K562 (cell line): ENCODE measurements around the gene CCNT2. TPM values are rescaled to one million over a fixed set of nuclear protein-coding genes. Genes with fewer than 3 reads are reported as not detected.

Source experiments
- CHAMP1 ChIP-seq: fragments of 450-650 bp; IDR thresholded peaks from 2 replicates; pipeline ENCODE4 v1.6.1; 2016; ENCODE audit warnings: mild to moderate bottlenecking
- ETV6 ChIP-seq, 3 experiments: fragments of 150-350 bp in 1 of 3; sonication (generic) in 1 of 3; formaldehyde crosslinking in 1 of 3; IDR thresholded peaks; 2 replicates each; pipeline versions ENCODE4 v1.6.1 to v1.8.0; 2014 to 2022; ENCODE audit warnings: borderline replicate concordance in 2 of 3, low read depth in 2 of 3, antibody characterized with exemption in 1 of 3, low read length in 1 of 3, mild to moderate bottlenecking in 1 of 3, missing genetic modification reagents in 1 of 3
- FIP1L1 ChIP-seq: fragments of 200-400 bp; formaldehyde crosslinking; IDR thresholded peaks from 2 replicates; pipeline ENCODE4 v1.6.1; 2018; ENCODE audit warnings: mild to moderate bottlenecking, low read depth, low read length; ENCODE audit not compliant: poor library complexity, severe bottlenecking
- GATA2 ChIP-seq: sonication (generic); formaldehyde crosslinking; IDR thresholded peaks from 2 replicates; pipeline ENCODE4 v1.4.0; 2020; ENCODE audit warnings: mild to moderate bottlenecking, missing genetic modification reagents
- MLLT1 ChIP-seq, 2 experiments: fragments of 450-650 bp; IDR thresholded peaks; 2 replicates each; pipeline ENCODE4 v1.6.1; 2016
- NFYB ChIP-seq: IDR thresholded peaks from 2 replicates; pipeline ENCODE4 v1.6.1; 2011; ENCODE audit warnings: mild to moderate bottlenecking, moderate library complexity; ENCODE audit not compliant: insufficient read length; ENCODE audit errors: extremely low read depth
- NR0B1 ChIP-seq: fragments of 450-650 bp; IDR thresholded peaks from one replicate; pipeline ENCODE4 v1.6.1; 2018; ENCODE audit warnings: mild to moderate bottlenecking, moderate library complexity; ENCODE audit not compliant: partially characterized antibody
- PCBP1 ChIP-seq: fragments of 200-400 bp; formaldehyde crosslinking; IDR thresholded peaks from 2 replicates; pipeline ENCODE4 v1.6.1; 2018; ENCODE audit warnings: mild to moderate bottlenecking, low read depth, low read length; ENCODE audit not compliant: poor library complexity, severe bottlenecking
- PHB2 ChIP-seq: fragments of 450-650 bp; IDR thresholded peaks from 2 replicates; pipeline ENCODE4 v1.6.1; 2017; ENCODE audit warnings: low read depth
- STAG1 ChIP-seq: sonication (generic); formaldehyde crosslinking; IDR thresholded peaks from 2 replicates; pipeline ENCODE4 v1.5.0; 2020; ENCODE audit warnings: missing genetic modification reagents, borderline replicate concordance
- TBL1XR1 ChIP-seq, 2 experiments: IDR thresholded peaks; 2 replicates each; pipeline ENCODE4 v1.6.1; 2012; ENCODE audit warnings: improper control_type of control experiment in 2 of 2, low read length in 2 of 2, mild to moderate bottlenecking in 1 of 2
- TFE3 ChIP-seq: fragments of 450-650 bp; formaldehyde crosslinking; IDR thresholded peaks from 2 replicates; pipeline ENCODE4 v1.4.0; 2020; ENCODE audit warnings: mild to moderate bottlenecking, mixed read lengths
- TRIM25 ChIP-seq: fragments of 450-650 bp; IDR thresholded peaks from 2 replicates; pipeline ENCODE4 v1.7.0; 2016; ENCODE audit warnings: borderline replicate concordance
- ZKSCAN8 ChIP-seq: fragments of 200-800 bp; sonication (Bioruptor generic); IDR thresholded peaks from 2 replicates; pipeline ENCODE4 v1.6.1; 2016; ENCODE audit warnings: missing genetic modification characterization, missing compliant biosample characterization
- ZNF146 ChIP-seq: IDR thresholded peaks from one replicate; pipeline ENCODE4 v1.6.1; 2018; ENCODE audit warnings: missing compliant biosample characterization; ENCODE audit not compliant: unreplicated experiment
- ZNF354B ChIP-seq: fragments of 250-450 bp; sonication (Bioruptor Pico); IDR thresholded peaks from 2 replicates; pipeline ENCODE4 v1.4.0; 2020
- ZNF586 ChIP-seq: fragments of 450-650 bp; formaldehyde crosslinking; conservative IDR thresholded peaks from 2 replicates; pipeline ENCODE4 v1.4.0; 2020; ENCODE audit warnings: mild to moderate bottlenecking, moderate library complexity
- polyA plus RNA-seq, 8 experiments: library from polyadenylated mRNA; depleted of rRNA in 4 of 8; stranded (reverse) in 5 of 8; unstranded in 3 of 8; fragments of >200 nt; fragmentation: Nextera tagmentation in 2 of 8; fragmentation: Illumina TruSeq in 1 of 8; extraction: Ambion mirVana in 2 of 8; extraction: Trizol in 1 of 8; gene quantifications; 2 replicates each; pipeline versions ENCODE4 v1.2.1 to v1.2.3, GENCODE V29; 2011 to 2014; ENCODE audit warnings: inconsistent platforms in 1 of 8, missing spikeins in 1 of 8
- total RNA-seq, 7 experiments: library from RNA; depleted of rRNA in 6 of 7; stranded (reverse); fragments of >200 nt in 6 of 7; fragmentation: Illumina TruSeq in 2 of 7; extraction: Trizol in 2 of 7; gene quantifications; 2 replicates each; pipeline versions ENCODE4 v1.2.1 to v1.2.3, GENCODE V29; 2011 to 2021; ENCODE audit warnings: low replicate concordance in 1 of 7

CCNT2 gene
- total and polyA plus RNA-seq, 9 of the 15 experiments (the other 6 are each of a cell fraction or from before 2014, with no cell fraction given) = 12.6 to 30.0 (median 22.7) TPM

- no peak for TF ChIP-seq ETV6 (IDR thresholded peaks at IDR 0.05; ENCODE audit: borderline replicate concordance in 1 of 2, low read depth in 2 of 2, low read length in 1 of 2)
- no peak for TF ChIP-seq ETV6 (CRISPR knock-in tag; IDR thresholded peaks at IDR 0.05; ENCODE audit: borderline replicate concordance)
- no peak for TF ChIP-seq PCBP1
- no peak for TF ChIP-seq ZKSCAN8 (CRISPR knock-in tag)
- TF ChIP-seq ZNF146 (CRISPR knock-in tag) = no peak
- no peak for TF ChIP-seq TRIM25
- no peak for TF ChIP-seq FIP1L1
- no peak for TF ChIP-seq CHAMP1
- TF ChIP-seq TBL1XR1 (IDR thresholded peaks at IDR 0.05; ENCODE audit: low read length in 2 of 2) = no peak
- TF ChIP-seq NFYB = no peak
- TF ChIP-seq ZNF586 (CRISPR knock-in tag) = no peak
- TF ChIP-seq TFE3 (CRISPR knock-in tag) = peak; percentile 94
- TF ChIP-seq NR0B1 = no peak
- TF ChIP-seq MLLT1 (IDR thresholded peaks at IDR 0.05) = 0 out of 4 replicates have a peak, but pooled peaks of 1 of the 2 experiments have one; percentile 2
- no peak for TF ChIP-seq ZNF354B (CRISPR knock-in tag)
- TF ChIP-seq PHB2 = no peak
- 0 out of 2 replicates have a peak, but pooled peaks have one; percentile 6 for TF ChIP-seq STAG1 (CRISPR knock-in tag)
- no peak for TF ChIP-seq GATA2
Observed at GRCh38 chr2:134919341-134920210, 954 bp downstream of the CCNT2 start (continued).
